ENCODE measurements around the gene HPS5.

DNA sequence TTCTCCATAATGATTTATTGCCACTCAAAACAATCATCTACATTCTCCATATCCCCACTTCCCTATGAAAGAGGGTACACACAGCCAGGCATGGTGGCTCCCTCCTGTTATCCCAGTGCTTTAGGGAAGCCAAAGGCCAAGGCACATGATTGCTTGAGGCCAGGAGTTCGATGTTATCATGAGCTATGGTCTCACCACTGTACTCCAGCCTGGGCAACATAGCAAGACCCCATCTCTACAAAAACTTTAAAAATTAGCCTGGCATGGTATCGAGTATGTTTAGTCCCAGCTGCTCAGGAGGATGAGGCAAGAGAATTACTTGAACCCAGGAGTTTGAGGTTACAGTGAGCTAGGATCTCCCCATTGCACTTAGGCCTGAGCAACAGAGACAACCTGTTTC is 6.0 kb downstream of the HPS5 start:
- TF ChIP-seq, protein P1, sequence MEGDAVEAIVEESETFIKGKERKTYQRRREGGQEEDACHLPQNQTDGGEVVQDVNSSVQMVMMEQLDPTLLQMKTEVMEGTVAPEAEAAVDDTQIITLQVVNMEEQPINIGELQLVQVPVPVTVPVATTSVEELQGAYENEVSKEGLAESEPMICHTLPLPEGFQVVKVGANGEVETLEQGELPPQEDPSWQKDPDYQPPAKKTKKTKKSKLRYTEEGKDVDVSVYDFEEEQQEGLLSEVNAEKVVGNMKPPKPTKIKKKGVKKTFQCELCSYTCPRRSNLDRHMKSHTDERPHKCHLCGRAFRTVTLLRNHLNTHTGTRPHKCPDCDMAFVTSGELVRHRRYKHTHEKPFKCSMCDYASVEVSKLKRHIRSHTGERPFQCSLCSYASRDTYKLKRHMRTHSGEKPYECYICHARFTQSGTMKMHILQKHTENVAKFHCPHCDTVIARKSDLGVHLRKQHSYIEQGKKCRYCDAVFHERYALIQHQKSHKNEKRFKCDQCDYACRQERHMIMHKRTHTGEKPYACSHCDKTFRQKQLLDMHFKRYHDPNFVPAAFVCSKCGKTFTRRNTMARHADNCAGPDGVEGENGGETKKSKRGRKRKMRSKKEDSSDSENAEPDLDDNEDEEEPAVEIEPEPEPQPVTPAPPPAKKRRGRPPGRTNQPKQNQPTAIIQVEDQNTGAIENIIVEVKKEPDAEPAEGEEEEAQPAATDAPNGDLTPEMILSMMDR (conservative IDR thresholded peaks at IDR 0.05; ENCODE audit: low read length) = no peak
- TF ChIP-seq EZH2phosphoT487 (IDR thresholded peaks at IDR 0.05; ENCODE audit: borderline replicate concordance) = no peak
